ENCODE results near the gene STRN4.

DNA sequence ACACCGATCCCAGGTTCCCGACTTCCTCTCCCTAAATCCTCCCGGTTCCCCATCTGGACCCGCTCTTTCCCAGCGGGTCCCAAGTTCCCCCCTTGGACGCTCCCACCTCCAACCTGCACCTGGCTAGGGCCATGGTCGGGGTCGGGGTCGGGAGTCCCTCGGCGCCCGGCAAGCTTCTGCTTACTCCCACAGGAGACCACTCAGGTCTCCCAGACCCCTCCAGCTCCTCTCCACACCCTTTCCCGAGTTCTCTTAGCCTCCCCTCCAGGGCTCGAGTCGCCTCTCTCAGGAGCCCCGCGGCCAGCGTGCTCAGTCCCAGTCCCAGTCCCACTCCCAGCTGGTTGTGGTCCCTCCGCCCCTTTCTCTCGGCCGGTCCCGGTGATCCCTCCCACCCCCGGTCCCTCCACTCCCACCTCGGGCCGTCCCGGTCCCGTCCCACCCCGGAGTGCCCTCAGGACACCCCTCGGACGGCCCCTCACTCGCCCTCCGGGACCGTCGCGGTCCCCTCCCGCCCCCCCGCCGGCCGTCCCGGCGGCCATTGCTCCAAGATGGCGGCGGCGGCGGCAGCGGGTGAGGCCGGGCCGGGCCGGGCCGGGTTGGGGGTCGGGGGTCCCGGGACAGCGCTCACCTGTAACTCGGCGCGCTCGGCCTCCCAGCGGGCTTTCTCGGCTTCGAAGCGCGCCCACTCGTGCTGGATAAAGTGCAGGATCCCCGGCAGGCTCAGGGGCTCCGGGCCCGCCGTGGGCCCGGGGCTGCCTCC is 549 bp downstream of the STRN4 start, which contains the start of gene FKRP:
- TF ChIP-seq TEAD4 (IDR thresholded peaks at IDR 0.05; ENCODE audit: low read length) = no peak
- TF ChIP-seq TEAD4 (CRISPR knock-in tag; IDR thresholded peaks at IDR 0.05; ENCODE audit: borderline replicate concordance) = no peak
- TF ChIP-seq EGR1 (conservative IDR thresholded peaks at IDR 0.05) = no peak
- TF ChIP-seq SIN3A (IDR thresholded peaks at IDR 0.05; ENCODE audit: borderline replicate concordance in 2 of 2, control insufficient read depth in 1 of 2, low read depth in 2 of 2, low read length in 2 of 2) = peak in 1 of 2 experiments; percentile 70; a peak in 2 of 4 replicates
- TF ChIP-seq, protein P1, sequence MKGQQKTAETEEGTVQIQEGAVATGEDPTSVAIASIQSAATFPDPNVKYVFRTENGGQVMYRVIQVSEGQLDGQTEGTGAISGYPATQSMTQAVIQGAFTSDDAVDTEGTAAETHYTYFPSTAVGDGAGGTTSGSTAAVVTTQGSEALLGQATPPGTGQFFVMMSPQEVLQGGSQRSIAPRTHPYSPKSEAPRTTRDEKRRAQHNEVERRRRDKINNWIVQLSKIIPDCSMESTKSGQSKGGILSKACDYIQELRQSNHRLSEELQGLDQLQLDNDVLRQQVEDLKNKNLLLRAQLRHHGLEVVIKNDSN (CRISPR knock-in tag; IDR thresholded peaks at IDR 0.05) = no peak
- TF ChIP-seq, protein P2, sequence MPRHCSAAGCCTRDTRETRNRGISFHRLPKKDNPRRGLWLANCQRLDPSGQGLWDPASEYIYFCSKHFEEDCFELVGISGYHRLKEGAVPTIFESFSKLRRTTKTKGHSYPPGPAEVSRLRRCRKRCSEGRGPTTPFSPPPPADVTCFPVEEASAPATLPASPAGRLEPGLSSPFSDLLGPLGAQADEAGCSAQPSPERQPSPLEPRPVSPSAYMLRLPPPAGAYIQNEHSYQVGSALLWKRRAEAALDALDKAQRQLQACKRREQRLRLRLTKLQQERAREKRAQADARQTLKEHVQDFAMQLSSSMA (CRISPR knock-in tag; IDR thresholded peaks at IDR 0.05) = no peak
- no peak for TF ChIP-seq NFATC3 (IDR thresholded peaks at IDR 0.05)
- peak; percentile 11 for TF ChIP-seq PCBP1 (IDR thresholded peaks at IDR 0.05; ENCODE audit: low read depth, low read length, poor library complexity, severe bottlenecking)
- TF ChIP-seq, protein P3, sequence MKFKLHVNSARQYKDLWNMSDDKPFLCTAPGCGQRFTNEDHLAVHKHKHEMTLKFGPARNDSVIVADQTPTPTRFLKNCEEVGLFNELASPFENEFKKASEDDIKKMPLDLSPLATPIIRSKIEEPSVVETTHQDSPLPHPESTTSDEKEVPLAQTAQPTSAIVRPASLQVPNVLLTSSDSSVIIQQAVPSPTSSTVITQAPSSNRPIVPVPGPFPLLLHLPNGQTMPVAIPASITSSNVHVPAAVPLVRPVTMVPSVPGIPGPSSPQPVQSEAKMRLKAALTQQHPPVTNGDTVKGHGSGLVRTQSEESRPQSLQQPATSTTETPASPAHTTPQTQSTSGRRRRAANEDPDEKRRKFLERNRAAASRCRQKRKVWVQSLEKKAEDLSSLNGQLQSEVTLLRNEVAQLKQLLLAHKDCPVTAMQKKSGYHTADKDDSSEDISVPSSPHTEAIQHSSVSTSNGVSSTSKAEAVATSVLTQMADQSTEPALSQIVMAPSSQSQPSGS (CRISPR knock-in tag; IDR thresholded peaks at IDR 0.05) = no peak
- TF ChIP-seq, protein P4, sequence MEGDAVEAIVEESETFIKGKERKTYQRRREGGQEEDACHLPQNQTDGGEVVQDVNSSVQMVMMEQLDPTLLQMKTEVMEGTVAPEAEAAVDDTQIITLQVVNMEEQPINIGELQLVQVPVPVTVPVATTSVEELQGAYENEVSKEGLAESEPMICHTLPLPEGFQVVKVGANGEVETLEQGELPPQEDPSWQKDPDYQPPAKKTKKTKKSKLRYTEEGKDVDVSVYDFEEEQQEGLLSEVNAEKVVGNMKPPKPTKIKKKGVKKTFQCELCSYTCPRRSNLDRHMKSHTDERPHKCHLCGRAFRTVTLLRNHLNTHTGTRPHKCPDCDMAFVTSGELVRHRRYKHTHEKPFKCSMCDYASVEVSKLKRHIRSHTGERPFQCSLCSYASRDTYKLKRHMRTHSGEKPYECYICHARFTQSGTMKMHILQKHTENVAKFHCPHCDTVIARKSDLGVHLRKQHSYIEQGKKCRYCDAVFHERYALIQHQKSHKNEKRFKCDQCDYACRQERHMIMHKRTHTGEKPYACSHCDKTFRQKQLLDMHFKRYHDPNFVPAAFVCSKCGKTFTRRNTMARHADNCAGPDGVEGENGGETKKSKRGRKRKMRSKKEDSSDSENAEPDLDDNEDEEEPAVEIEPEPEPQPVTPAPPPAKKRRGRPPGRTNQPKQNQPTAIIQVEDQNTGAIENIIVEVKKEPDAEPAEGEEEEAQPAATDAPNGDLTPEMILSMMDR (IDR thresholded peaks at IDR 0.05 in 2 of 3, conservative IDR thresholded peaks at IDR 0.05 in 1 of 3; ENCODE audit: insufficient read depth in 2 of 3, low read depth in 1 of 3, low read length in 3 of 3) = no peak
